Left ventricle myocardium inferior (tissue), 1 donor: ENCODE data around the gene PTPRO. TPM values are rescaled to one million over a fixed set of nuclear protein-coding genes. Genes with fewer than 3 reads are reported as not detected.

Experiments
- DNase-seq: peaks from one replicate; pipeline ENCODE4 v3.0.0-alpha.2; 2020
- H3K27ac ChIP-seq: fragments of 200-600 bp; replicated peaks from 2 replicates; pipeline ENCODE4 v1.8.0; 2021
- H3K27me3 ChIP-seq: fragments of 200-600 bp; 2 replicates; pipeline ENCODE4 v1.8.0; 2021; ENCODE audit warnings: low read depth
- H3K36me3 ChIP-seq: fragments of 200-600 bp; 2 replicates; pipeline ENCODE4 v1.8.0; 2021
- H3K4me1 ChIP-seq: fragments of 200-600 bp; 2 replicates; pipeline ENCODE4 v1.8.0; 2021
- H3K4me3 ChIP-seq: fragments of 200-600 bp; 2 replicates; pipeline ENCODE4 v1.8.0; 2021; ENCODE audit warnings: mild to moderate bottlenecking, moderate library complexity
- H3K9me3 ChIP-seq: fragments of 200-600 bp; replicated peaks from 2 replicates; pipeline ENCODE4 v1.8.0; 2021
- CTCF ChIP-seq: fragments of 200-600 bp; IDR thresholded peaks from 2 replicates; pipeline ENCODE4 v1.8.0; 2021; ENCODE audit warnings: antibody characterized with exemption, mild to moderate bottlenecking, borderline replicate concordance
- intact Hi-C: fragments of 100-400 bp; cut with micrococcal nuclease; formaldehyde crosslinking; loops from one replicate; pipeline ENCODE4 v1.11.0; 2022
- total RNA-seq: library from RNA; stranded (reverse); fragmentation: NEBNext Ultra II Directional; extraction: Animal tissue kit (Norgen Biotek cat#: 25700); gene quantifications from one replicate; pipeline ENCODE4 v1.2.1, GENCODE V29; 2021
- donor health status: DM: no; HTN: yes; CAD: no; lungs with severe emphysema.

The PTPRO gene
- total RNA-seq, 1 donor from 2014 or later = 0.82 TPM

GRCh38 chr12:15646581-15646980 lies 324.3 kb downstream of the PTPRO start:
- Histone ChIP-seq H3K27ac (no peak overlapping the region), H3K4me1 (no peaks in the 10 kb centered on the region), H3K9me3 (no peaks in the 10 kb centered on the region), H3K4me3 (no peak overlapping the region), H3K27me3 (no peaks in the 10 kb centered on the region), H3K36me3 (peaks cover 42% of the 10 kb centered on the region)
- intact Hi-C loops = no loop called here
- TF ChIP-seq CTCF = no peak
- no peak for DNase-seq

Other genes starting within 250 kb of the PTPRO start
- 4.5 TPM for gene RERG, start 101.1 kb upstream of the PTPRO start, total RNA-seq